Mesenteric fat pad (tissue), 1 donor: ENCODE measurements around the gene OARD1. TPM values are rescaled to one million over a fixed set of nuclear protein-coding genes. Genes with fewer than 3 reads are reported as not detected.
A peak's percentile ranks its signal among the peaks of the same experiment; 100 is the strongest.
"Not testable (repeated sequence)": the region's sequence is repeated elsewhere in the genome, so short reads cannot be mapped to it uniquely, and the experiment has no call there.

Experiments used
- DNase-seq: peaks from one replicate; pipeline ENCODE4 v3.0.0-alpha.2; 2020; ENCODE audit warnings: low spot score
- long read RNA-seq: library from polyadenylated mRNA; unstranded; transcript quantifications from one replicate; pipeline ENCODE4 v2.0.0, GENCODE V29; 2020
- total RNA-seq: library from RNA; stranded (reverse); fragmentation: NEBNext Ultra II Directional; extraction: Animal tissue kit (Norgen Biotek cat#: 25700); gene quantifications from one replicate; pipeline ENCODE4 v1.2.1, GENCODE V29; 2021
- donor health status: DM: yes; HTN: yes; CAD: no.

Gene OARD1
- 12.2 TPM for total RNA-seq
- long read RNA-seq, transcript OARD1-210 (6 exons, 3,330 nt) = major isoform, 8 of 32 reads
- long read RNA-seq, transcript OARD1-202 (6 exons, 1,337 nt) = minor isoform, 6 of 32 reads
- long read RNA-seq, partial matches to known transcripts = 1 of 32 reads
- long read RNA-seq, other reads (novel, unspliced or antisense) = 10 of 32 reads

GRCh38 chr6:41071923-41072835 lies at the start of gene OARD1:
Gene OARD1, minus strand, starts transcription at chr6:41072356. Its CDS starts 722 bp downstream, at chr6:41071634.
- peak; percentile 100 for DNase-seq

DNA sequence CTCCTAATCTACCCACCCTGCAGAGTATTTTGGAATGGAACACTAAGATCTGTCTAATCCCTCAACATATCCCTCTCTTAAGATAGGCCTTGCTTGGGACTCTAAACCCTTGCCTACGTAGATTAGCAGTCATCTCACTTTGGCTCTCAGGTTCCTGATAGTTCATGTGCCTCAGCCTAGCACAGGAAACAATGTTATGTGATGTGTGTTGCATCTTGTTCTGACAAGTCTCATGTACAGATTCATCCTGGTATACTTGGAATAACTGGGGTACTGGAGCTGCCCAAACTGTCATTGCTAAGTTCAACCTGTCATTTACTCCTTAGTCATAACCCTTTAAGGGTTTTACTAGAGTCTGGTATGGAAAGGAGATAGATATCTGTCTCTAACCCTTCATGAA lies 47.9 kb upstream of the OARD1 start:
- DNase-seq = no peak

DNA sequence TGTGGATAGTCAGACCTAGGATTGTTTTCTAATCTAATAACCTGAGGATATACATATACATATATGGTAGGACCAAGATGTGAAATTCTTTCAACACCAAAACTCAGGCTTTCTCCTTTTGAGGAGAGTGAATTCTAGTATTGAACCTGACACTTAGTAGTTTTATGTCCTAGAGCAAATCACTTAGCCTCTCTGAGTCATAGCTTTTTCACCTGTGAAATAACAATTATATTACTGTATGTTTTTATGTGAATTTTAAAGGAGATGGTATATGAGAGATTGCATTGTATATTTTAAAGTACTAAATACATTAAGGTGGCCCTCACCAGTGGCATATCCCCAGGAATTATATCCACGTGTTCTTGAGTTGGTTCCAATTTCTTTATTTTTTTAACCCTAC lies 47.4 kb upstream of the OARD1 start:
- no peak for DNase-seq

GRCh38 chr6:41115027-41115426 lies 42.9 kb upstream of the OARD1 start:
- DNase-seq = not testable (repeated sequence)

DNA sequence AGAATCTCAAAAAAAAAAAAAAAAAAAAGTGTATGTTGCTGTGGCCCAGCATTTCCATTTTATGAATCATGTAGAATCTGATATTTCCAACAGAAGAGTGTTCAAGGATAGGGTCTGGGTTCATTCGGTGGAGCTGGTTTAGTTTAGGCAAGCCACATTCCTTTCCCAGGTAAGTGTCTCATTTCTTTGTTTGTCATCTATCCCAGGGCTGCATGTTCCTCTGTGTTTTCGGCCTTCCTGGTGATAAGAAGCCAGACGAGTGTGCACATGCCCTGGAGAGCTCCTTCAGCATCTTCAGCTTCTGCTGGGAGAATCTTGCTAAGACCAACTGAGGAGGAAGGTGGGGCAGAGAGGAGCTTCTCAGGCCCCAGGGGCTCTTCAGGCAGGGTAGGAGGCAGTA lies 38.9 kb upstream of the OARD1 start:
- no peak for DNase-seq

- no peak for DNase-seq
Observed at GRCh38 chr6:41103847-41104246, 31.7 kb upstream of the OARD1 start.

GRCh38 chr6:41100871-41101287 lies 28.7 kb upstream of the OARD1 start:
- DNase-seq = no peak

GRCh38 chr6:41098366-41098765 lies 26.2 kb upstream of the OARD1 start:
- no peak for DNase-seq

GRCh38 chr6:41097467-41098090 lies 25.4 kb upstream of the OARD1 start:
- DNase-seq = no peak

- DNase-seq = no peak
Observed at GRCh38 chr6:41093729-41094128, 21.6 kb upstream of the OARD1 start.

- DNase-seq = no peak
Observed at GRCh38 chr6:41092421-41093140, 20.4 kb upstream of the OARD1 start.

GRCh38 chr6:41090841-41091761 lies 18.9 kb upstream of the OARD1 start:
- no peak for DNase-seq

DNA sequence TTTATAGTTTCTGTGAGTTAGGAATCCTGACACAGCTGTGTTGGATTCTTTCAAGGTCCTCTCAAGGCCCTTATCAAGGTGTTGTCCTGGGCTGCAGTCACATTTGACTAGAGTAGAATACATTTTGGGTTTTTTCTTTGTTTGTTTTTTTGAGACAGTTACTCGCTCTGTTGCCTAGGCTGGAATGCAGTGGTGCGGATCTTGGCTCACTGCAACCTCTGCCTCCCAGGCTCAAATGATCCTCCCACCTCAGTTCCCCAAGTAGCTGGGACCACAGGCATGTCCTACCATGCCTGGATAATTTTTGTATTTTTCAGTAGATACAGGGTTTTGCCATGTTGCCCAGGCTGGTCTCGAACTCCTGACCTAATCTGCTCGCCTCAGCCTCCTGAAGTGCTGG lies 16.3 kb upstream of the OARD1 start:
- DNase-seq = no peak

- DNase-seq = no peak
Observed at GRCh38 chr6:41085182-41085581, 13.0 kb upstream of the OARD1 start.

DNA sequence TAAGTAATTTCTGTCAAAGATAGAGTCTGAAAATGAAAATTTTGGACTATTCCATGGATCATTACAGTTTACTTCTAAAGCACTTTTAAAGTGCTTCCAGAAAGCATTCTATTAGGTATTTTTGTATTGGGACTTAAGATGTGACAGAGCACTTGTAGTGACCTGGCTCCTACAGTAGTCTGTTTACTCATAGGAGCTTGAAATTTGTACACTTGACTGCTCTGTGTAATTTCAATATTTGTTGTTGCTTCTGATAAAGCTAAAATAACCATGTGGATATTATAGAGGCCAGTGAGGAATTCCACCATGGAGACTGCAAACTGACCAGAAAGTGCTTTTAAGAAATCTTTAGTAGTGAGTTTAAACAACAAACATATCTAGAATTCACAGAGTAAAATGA lies 10.9 kb upstream of the OARD1 start:
- no peak for DNase-seq

GRCh38 chr6:41080621-41081020 lies 8.5 kb upstream of the OARD1 start:
- no peak for DNase-seq

GRCh38 chr6:41079080-41079479 lies 6.9 kb upstream of the OARD1 start:
- no peak for DNase-seq

DNA sequence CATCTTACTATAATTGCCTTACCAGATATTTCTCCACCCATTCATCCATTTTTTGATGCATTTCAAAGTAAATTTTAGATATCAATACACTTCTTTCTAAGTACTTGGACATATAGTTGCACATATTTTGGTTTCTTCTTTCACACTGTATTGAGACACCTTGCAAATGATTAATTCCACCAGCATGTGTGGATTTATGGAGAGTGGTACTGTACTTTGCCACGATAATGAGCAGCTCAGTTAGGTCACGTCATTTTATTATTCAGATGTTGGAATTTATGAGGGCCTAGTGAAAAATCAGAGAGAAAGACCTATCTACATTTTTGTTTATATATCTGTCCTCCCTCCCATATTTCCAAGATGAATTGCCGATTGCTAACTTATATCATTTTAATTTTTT lies 5.9 kb upstream of the OARD1 start:
- no peak for DNase-seq

DNA sequence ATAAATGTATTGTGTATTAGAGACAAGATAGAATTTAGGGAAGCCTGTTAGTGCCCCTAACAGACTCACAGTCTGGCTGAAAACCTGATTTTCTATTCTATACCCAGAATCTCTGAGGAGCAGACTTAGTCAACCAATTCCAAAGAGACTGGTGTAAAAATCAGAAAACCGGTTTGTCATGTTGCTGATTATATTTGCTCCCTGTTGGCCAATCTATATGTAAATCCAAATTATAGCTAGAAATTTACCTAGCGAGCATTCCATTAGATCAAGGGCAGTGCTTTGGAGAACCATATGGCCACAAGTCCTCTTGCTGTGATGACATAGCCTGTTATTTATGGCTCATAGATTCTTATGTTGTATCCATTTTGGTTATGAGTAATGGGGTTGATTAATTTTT lies 5.4 kb upstream of the OARD1 start:
- no peak for DNase-seq
